Spleen (tissue), 11 donors: ENCODE measurements around the gene BANK1. TPM values are rescaled to one million over a fixed set of nuclear protein-coding genes. Genes with fewer than 3 reads are reported as not detected.

ENCODE experiments used
- DNase-seq: peaks from one replicate; pipeline ENCODE4 v3.0.0-alpha.2; 2020
- H3K27ac ChIP-seq, 8 donors: fragments of 200-600 bp; sonication (generic) in 7 of 8; 1 replicate in 4 of 8; 2 replicates in 4 of 8; pipeline versions ENCODE4 v1.5.0 to v1.8.0; 2016 to 2021; ENCODE audit warnings: inconsistent platforms in 4 of 8, mild to moderate bottlenecking in 4 of 8, moderate library complexity in 1 of 8
- H3K27me3 ChIP-seq, 7 donors: fragments of 200-600 bp; sonication (generic) in 6 of 7; replicated peaks in 1 of 7; 1 replicate in 4 of 7; 2 replicates in 3 of 7; pipeline versions ENCODE4 v1.5.0 to v1.8.0; 2016 to 2021; ENCODE audit warnings: inconsistent platforms in 3 of 7, mild to moderate bottlenecking in 1 of 7
- H3K36me3 ChIP-seq, 6 donors: fragments of 200-600 bp; sonication (generic) in 5 of 6; 1 replicate in 4 of 6; 2 replicates in 2 of 6; pipeline versions ENCODE4 v1.5.0 to v1.8.0; 2016 to 2021; ENCODE audit warnings: inconsistent platforms in 2 of 6
- H3K4me1 ChIP-seq, 6 donors: fragments of 200-600 bp; sonication (generic) in 5 of 6; 1 replicate in 3 of 6; 2 replicates in 3 of 6; pipeline versions ENCODE4 v1.5.0 to v1.8.0; 2016 to 2021; ENCODE audit warnings: inconsistent platforms in 3 of 6
- H3K4me3 ChIP-seq, 8 donors: fragments of 200-600 bp; sonication (generic) in 7 of 8; 1 replicate in 4 of 8; 2 replicates in 4 of 8; pipeline versions ENCODE4 v1.5.0 to v1.8.0; 2016 to 2021; ENCODE audit warnings: inconsistent platforms in 4 of 8, mild to moderate bottlenecking in 4 of 8, moderate library complexity in 2 of 8
- H3K9me3 ChIP-seq, 8 donors: fragments of 200-600 bp; sonication (generic) in 7 of 8; 1 replicate in 4 of 8; 2 replicates in 4 of 8; pipeline versions ENCODE4 v1.5.0 to v1.8.0; 2016 to 2021; ENCODE audit warnings: inconsistent platforms in 4 of 8
- POLR2A ChIP-seq, 3 donors: fragments of 450-650 bp; IDR thresholded peaks; one replicate each; pipeline ENCODE4 v1.5.1; 2017; ENCODE audit warnings: antibody characterized with exemption in 3 of 3, mild to moderate bottlenecking in 1 of 3
- POLR2AphosphoS5 ChIP-seq, 3 donors: sonication (generic); formaldehyde crosslinking; IDR thresholded peaks; one replicate each; pipeline ENCODE4 v1.5.1; 2017; ENCODE audit warnings: antibody characterized with exemption in 3 of 3
- WGBS, 5 donors: extraction: QIAGEN DNeasy Blood & Tissue Kit in 3 of 5; methylation state at CpG; one replicate each; pipeline versions ENCODE4 v1.1.5 to v1.1.7; 2013 to 2018; 5-methylcytosine and 5-hydroxymethylcytosine counted together
- intact Hi-C: fragments of 100-400 bp; cut with DNase I; formaldehyde crosslinking; loops from one replicate; pipeline ENCODE4 v1.15.0; 2023; ENCODE audit warnings: low total_unique reads
- polyA plus RNA-seq, 3 donors: library from polyadenylated mRNA; stranded (reverse); fragments of 200-250 nt; gene quantifications; one replicate each; pipeline ENCODE4 v1.2.1, GENCODE V29; 2013
- total RNA-seq, 7 donors: library from RNA; depleted of rRNA in 3 of 7; stranded (reverse); fragments of >200 nt in 3 of 7; fragmentation: NEBNext Ultra II Directional in 4 of 7; extraction: Animal tissue kit (Norgen Biotek cat#: 25700) in 4 of 7; gene quantifications; one replicate each; pipeline versions ENCODE4 v1.1.0 to v1.2.1, GENCODE V29; 2016 to 2021
- TF ChIP-seq, protein P1 (sequence below), 11 experiments: fragments of 200-600 bp in 7 of 11; fragments of 450-650 bp in 4 of 11; sonication (generic) in 4 of 11; IDR thresholded peaks in 8 of 11; conservative IDR thresholded peaks in 3 of 11; 1 replicate in 7 of 11; 2 replicates in 4 of 11; pipeline versions ENCODE4 v1.4.0 to v1.8.0; 2016 to 2021; ENCODE audit warnings: antibody characterized with exemption in 11 of 11, inconsistent platforms in 4 of 11, mild to moderate bottlenecking in 1 of 11
- donor health status: healthy with polysubstance abuse.
- donor health status: DM: no; HTN: no; CAD: no; lungs with moderate emphysema.
- donor health status: DM: no; HTN: no; CAD: no.
- donor health status: Bipolar disorder and iron deficiency.
- donor health status: healthy.
- donor health status: DM: no; HTN: no; CAD: no.
- donor health status: DM: yes; HTN: yes; CAD: no.

Gene BANK1
- total and polyA plus RNA-seq, 10 donors = 105 to 208 (median 139) TPM

DNA sequence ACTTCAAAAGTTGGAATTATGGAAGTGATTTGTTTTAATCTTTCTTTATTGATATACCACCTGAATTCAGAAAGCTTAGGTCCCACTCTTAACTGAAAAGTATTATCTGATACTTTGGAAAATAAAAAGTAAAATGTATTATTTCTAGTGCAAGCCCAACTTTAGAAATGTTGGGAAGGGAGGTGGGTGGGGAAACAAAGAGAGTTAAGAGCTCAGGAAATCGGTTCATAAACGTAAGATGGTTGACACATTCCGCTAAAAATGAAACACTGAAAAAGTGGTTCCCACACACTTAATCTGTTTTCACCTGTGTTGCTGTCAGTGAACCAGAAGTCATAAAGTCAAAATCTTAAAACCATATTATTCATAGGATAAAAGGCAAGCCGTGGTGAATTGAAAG, 237.4 kb downstream of the BANK1 start:
- WGBS, 5 donors = 87 to 95% (median 91%) methylated on average over 4 of the region's 4 CpGs
- H3K27ac ChIP-seq = no peak overlapping the region
- H3K9me3 ChIP-seq = peaks cover 0 to 8% (median 3%) of the 10 kb centered on the region in 8 donors
- H3K4me3 ChIP-seq = no peak overlapping the region
- no peak for DNase-seq
- intact Hi-C loops = no loop called here
- TF ChIP-seq POLR2A (IDR thresholded peaks at IDR 0.05) (no peak), POLR2AphosphoS5 (IDR thresholded peaks at IDR 0.05) (no peak)
- TF ChIP-seq, protein P1, sequence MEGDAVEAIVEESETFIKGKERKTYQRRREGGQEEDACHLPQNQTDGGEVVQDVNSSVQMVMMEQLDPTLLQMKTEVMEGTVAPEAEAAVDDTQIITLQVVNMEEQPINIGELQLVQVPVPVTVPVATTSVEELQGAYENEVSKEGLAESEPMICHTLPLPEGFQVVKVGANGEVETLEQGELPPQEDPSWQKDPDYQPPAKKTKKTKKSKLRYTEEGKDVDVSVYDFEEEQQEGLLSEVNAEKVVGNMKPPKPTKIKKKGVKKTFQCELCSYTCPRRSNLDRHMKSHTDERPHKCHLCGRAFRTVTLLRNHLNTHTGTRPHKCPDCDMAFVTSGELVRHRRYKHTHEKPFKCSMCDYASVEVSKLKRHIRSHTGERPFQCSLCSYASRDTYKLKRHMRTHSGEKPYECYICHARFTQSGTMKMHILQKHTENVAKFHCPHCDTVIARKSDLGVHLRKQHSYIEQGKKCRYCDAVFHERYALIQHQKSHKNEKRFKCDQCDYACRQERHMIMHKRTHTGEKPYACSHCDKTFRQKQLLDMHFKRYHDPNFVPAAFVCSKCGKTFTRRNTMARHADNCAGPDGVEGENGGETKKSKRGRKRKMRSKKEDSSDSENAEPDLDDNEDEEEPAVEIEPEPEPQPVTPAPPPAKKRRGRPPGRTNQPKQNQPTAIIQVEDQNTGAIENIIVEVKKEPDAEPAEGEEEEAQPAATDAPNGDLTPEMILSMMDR (IDR thresholded peaks at IDR 0.05 in 8 of 11, conservative IDR thresholded peaks at IDR 0.05 in 3 of 11) = no peak
- no peaks in the 10 kb centered on the region for H3K27me3 ChIP-seq
- H3K36me3 ChIP-seq = peaks cover 0 to 67% (median 2%) of the 10 kb centered on the region in 6 donors
- H3K4me1 ChIP-seq = no peaks in the 10 kb centered on the region

DNA sequence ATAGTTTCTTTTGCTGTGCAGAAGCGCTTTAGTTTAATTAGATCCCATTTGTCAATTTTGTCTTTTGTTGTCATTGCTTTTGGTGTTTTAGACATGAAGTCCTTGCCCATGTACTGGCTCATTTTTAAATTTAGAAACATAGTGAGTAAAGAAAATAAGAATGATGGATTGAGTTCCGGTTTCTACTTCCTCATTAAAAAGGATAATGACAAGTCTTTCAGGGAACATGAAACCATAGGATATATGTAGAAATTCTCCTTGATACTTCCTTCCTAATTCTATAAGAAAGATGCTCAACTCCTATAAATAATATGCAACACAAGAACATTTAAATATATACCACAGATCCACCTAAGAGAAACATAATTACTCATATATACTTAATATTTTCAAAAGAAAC, 240.9 kb downstream of the BANK1 start:
- Histone ChIP-seq H3K27me3 (no peaks in the 10 kb centered on the region), H3K4me3 (no peak overlapping the region), H3K36me3 (peaks cover 0 to 58% (median 0%) of the 10 kb centered on the region in 6 donors), H3K4me1 (no peaks in the 10 kb centered on the region), H3K9me3 (peaks cover 0 to 8% (median 3%) of the 10 kb centered on the region in 8 donors), H3K27ac (no peak overlapping the region)
- WGBS, 5 donors = 64 to 72% (median 68%) methylated on average over 2 of the region's 2 CpGs
- TF ChIP-seq POLR2AphosphoS5 (IDR thresholded peaks at IDR 0.05) = no peak
- TF ChIP-seq POLR2A (IDR thresholded peaks at IDR 0.05) = no peak
- TF ChIP-seq, protein P1 (IDR thresholded peaks at IDR 0.05 in 8 of 11, conservative IDR thresholded peaks at IDR 0.05 in 3 of 11) = no peak
- intact Hi-C loops = no loop called here
- DNase-seq = no peak

DNA sequence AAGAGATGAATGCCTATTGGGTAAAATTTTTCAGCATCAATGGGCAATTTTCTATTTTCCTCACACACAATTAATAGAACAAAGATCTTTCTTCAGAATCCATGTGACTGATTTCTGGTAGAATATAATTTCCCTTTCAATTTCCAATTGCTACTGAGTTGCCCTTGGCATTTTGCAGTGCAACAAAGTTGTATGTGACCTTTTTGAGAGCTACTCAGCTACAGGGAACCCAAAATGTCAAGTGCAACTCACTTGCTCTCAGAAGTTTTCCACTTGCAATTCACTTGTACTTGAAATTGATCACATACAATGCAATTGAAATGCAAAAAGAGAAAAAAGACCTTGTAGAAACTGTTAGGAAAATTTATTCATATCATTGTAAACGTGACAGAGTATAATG, 245.5 kb downstream of the BANK1 start:
- Histone ChIP-seq H3K4me1 (peaks cover 0 to 6% (median 0%) of the 10 kb centered on the region in 6 donors), H3K36me3 (peaks cover 0 to 47% (median 0%) of the 10 kb centered on the region in 6 donors), H3K9me3 (no peaks in the 10 kb centered on the region), H3K27ac (no peak overlapping the region), H3K4me3 (no peak overlapping the region), H3K27me3 (no peaks in the 10 kb centered on the region)
- no peak for DNase-seq
- TF ChIP-seq, protein P1 (IDR thresholded peaks at IDR 0.05 in 8 of 11, conservative IDR thresholded peaks at IDR 0.05 in 3 of 11) = no peak
- TF ChIP-seq POLR2A (IDR thresholded peaks at IDR 0.05) (no peak), POLR2AphosphoS5 (IDR thresholded peaks at IDR 0.05) (no peak)
- intact Hi-C loops = no loop called here
- 74 to 85% (median 79%) methylated on average over 1 of the region's 1 CpG for WGBS, 5 donors

DNA sequence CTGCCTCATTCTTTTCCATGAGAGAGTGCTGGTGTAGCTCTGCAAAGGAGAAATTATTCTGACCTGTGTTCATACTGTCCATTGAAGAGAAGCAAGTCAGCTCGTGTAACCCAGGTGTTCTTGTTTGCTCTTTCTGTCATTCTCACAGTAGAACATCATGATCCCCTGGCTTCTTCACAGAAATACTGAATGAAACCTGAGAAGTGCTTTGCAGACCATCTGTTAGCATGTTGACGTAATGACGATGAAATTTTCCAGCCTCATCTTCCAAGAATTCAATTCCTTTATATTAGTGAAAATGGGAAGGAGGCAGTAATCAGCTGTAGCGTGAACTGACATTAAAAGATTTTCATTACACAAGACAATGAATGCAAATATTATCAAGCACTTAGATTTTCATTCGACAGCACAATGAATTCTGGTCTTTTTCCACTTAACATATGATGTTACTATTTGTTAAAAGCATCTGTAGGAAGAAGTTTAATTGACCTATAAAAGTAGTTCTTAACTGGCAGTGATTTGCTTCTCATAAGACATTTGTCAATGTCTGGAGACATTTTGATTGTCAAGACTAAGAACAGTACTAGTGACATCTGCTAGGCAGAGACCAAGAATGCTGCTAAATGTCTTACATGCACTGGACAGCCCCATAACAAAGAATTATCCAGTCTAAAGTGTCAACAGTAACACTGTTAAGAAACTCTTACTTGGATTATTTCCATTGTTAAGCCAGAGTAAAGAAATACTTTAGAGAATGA, 246.3 kb downstream of the BANK1 start:
- H3K27ac ChIP-seq = no peak overlapping the region
- no peak for TF ChIP-seq POLR2A (IDR thresholded peaks at IDR 0.05)
- TF ChIP-seq, protein P1 (IDR thresholded peaks at IDR 0.05 in 8 of 11, conservative IDR thresholded peaks at IDR 0.05 in 3 of 11) = no peak
- TF ChIP-seq POLR2AphosphoS5 (IDR thresholded peaks at IDR 0.05) = no peak
- no peaks in the 10 kb centered on the region for H3K27me3 ChIP-seq
- peaks cover 0 to 6% (median 0%) of the 10 kb centered on the region in 6 donors for H3K4me1 ChIP-seq
- H3K9me3 ChIP-seq = no peaks in the 10 kb centered on the region
- 77 to 90% (median 85%) methylated on average over 5 of the region's 5 CpGs for WGBS, 5 donors
- no peak overlapping the region for H3K4me3 ChIP-seq
- DNase-seq = no peak
- H3K36me3 ChIP-seq = peaks cover 0 to 47% (median 0%) of the 10 kb centered on the region in 6 donors
- intact Hi-C loops = no loop called here
